Parathyroid adenoma (tissue), 2 donors: ENCODE results near the gene FAM3B.

ENCODE experiments used
- H2AFZ ChIP-seq: fragments of 300-600 bp; sonication (generic); one replicate; pipeline ENCODE4 v1.7.0; 2017; ENCODE audit warnings: antibody characterized with exemption, mild to moderate bottlenecking
- H3K27ac ChIP-seq: fragments of 300-600 bp; sonication (generic); one replicate; pipeline ENCODE4 v1.7.0; 2017
- H3K27me3 ChIP-seq: fragments of 300-600 bp; sonication (generic); one replicate; pipeline ENCODE4 v1.7.0; 2017; ENCODE audit warnings: low read length; ENCODE audit not compliant: control insufficient read depth, insufficient read depth
- H3K36me3 ChIP-seq: fragments of 300-600 bp; sonication (generic); one replicate; pipeline ENCODE4 v1.7.0; 2017; ENCODE audit warnings: low read length; ENCODE audit not compliant: control insufficient read depth, insufficient read depth
- H3K4me1 ChIP-seq: fragments of 300-600 bp; sonication (generic); one replicate; pipeline ENCODE4 v1.7.0; 2017; ENCODE audit warnings: control low read depth
- H3K4me2 ChIP-seq: fragments of 300-600 bp; sonication (generic); one replicate; pipeline ENCODE4 v1.7.0; 2017; ENCODE audit warnings: low read length
- H3K4me3 ChIP-seq: fragments of 300-600 bp; sonication (generic); one replicate; pipeline ENCODE4 v1.7.0; 2017; ENCODE audit warnings: low read depth, low read length
- H3K79me2 ChIP-seq: fragments of 300-600 bp; sonication (generic); one replicate; pipeline ENCODE4 v1.7.0; 2017; ENCODE audit warnings: control low read depth
- H3K9ac ChIP-seq: fragments of 300-600 bp; sonication (generic); one replicate; pipeline ENCODE4 v1.7.0; 2017; ENCODE audit warnings: mild to moderate bottlenecking
- H3K9me3 ChIP-seq: fragments of 300-600 bp; sonication (generic); one replicate; pipeline ENCODE4 v1.7.0; 2017; ENCODE audit warnings: low read length; ENCODE audit not compliant: control insufficient read depth
- TF ChIP-seq, protein P1 (sequence below): fragments of 300-600 bp; sonication (generic); IDR thresholded peaks from one replicate; pipeline ENCODE4 v1.7.0; 2017; ENCODE audit warnings: antibody characterized with exemption, mild to moderate bottlenecking
- donor health status: primary hyperparathyroidism.

The FAM3B gene

DNA sequence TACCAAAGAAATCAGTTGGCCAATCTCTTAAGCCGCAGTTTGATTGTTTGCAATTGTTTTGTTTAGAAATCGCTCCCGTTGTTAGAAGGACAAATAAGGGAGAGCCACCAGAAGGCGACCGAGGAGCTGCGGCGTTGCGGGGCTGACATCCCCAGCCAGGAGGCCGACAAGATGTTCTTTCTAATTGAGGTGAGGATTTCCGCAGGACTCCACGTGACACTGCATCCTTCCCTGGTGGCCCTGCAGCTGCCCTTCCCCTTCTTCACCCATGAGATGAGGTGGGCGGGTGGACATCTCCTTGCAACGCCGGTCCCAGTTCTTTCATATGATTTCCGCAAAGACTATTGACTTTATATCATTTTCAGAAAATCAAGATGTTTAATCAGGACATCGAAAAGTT, 82.2 kb downstream of the FAM3B start:
- Histone ChIP-seq H3K9ac (no peak overlapping the region), H3K4me2 (no peak overlapping the region), H3K27ac (no peak overlapping the region), H3K4me3 (no peak overlapping the region), H3K9me3 (no peaks in the 10 kb centered on the region), H3K36me3 (no peaks in the 10 kb centered on the region), H3K27me3 (no peaks in the 10 kb centered on the region), H3K79me2 (no peaks in the 10 kb centered on the region), H3K4me1 (no peaks in the 10 kb centered on the region), H2AFZ (no peak overlapping the region)
- TF ChIP-seq, protein P1, sequence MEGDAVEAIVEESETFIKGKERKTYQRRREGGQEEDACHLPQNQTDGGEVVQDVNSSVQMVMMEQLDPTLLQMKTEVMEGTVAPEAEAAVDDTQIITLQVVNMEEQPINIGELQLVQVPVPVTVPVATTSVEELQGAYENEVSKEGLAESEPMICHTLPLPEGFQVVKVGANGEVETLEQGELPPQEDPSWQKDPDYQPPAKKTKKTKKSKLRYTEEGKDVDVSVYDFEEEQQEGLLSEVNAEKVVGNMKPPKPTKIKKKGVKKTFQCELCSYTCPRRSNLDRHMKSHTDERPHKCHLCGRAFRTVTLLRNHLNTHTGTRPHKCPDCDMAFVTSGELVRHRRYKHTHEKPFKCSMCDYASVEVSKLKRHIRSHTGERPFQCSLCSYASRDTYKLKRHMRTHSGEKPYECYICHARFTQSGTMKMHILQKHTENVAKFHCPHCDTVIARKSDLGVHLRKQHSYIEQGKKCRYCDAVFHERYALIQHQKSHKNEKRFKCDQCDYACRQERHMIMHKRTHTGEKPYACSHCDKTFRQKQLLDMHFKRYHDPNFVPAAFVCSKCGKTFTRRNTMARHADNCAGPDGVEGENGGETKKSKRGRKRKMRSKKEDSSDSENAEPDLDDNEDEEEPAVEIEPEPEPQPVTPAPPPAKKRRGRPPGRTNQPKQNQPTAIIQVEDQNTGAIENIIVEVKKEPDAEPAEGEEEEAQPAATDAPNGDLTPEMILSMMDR = no peak

DNA sequence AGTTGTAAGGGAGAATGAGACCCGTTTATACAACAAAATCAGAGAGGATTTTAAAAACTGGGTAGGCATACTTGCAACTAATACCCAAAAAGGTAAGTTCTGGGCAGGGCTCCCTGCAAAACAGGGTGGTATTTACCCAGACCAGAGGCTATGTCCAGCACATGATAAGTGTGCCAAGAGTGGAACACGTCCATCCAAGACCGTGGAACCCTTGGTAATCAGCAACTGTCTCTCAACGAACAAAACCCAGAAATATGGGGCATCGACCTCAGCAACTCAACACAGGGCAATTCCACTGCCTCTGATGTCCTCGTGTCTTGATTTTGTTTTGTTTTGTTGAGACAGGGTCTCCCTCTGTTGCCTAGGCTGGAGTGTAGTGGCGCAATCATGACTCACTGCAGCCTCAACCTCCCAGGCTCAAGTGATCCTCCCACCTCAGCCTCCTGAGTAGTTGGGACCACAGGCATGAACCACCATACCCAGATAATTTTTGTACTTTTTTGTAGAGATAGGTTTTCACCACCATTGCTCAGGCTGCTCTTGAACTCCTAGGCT, 82.7 kb downstream of the FAM3B start:
- Histone ChIP-seq H3K9me3 (no peaks in the 10 kb centered on the region), H3K36me3 (no peaks in the 10 kb centered on the region), H2AFZ (no peak overlapping the region), H3K4me2 (no peak overlapping the region), H3K9ac (no peak overlapping the region), H3K4me1 (no peaks in the 10 kb centered on the region), H3K4me3 (no peak overlapping the region), H3K79me2 (no peaks in the 10 kb centered on the region), H3K27ac (no peak overlapping the region), H3K27me3 (no peaks in the 10 kb centered on the region)
- TF ChIP-seq, protein P1 = no peak

DNA sequence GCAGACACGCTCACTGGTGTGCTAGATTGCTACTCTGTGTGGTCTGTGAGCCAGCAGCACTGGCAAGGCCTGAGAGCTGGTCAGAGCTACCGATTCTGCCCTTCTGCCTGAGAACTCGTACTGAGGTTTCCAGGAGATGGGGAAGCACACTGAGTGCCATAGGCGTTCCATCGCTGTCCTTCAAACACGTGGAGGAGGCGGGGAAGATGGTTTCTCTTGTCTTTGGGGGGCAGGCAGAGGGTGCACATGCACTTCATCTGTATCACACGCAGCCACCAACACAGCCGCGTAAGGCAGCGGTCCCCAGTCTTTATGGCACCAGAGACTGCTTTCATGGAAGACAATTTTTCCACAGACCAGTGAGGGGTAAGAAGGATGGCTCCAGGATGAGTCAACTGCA, 85.6 kb downstream of the FAM3B start:
- Histone ChIP-seq H3K9ac (no peak overlapping the region), H3K4me2 (no peak overlapping the region), H3K36me3 (no peaks in the 10 kb centered on the region), H2AFZ (no peak overlapping the region), H3K4me3 (no peak overlapping the region), H3K27me3 (no peaks in the 10 kb centered on the region), H3K9me3 (no peaks in the 10 kb centered on the region), H3K27ac (no peak overlapping the region), H3K79me2 (no peaks in the 10 kb centered on the region), H3K4me1 (no peaks in the 10 kb centered on the region)
- TF ChIP-seq, protein P1 = no peak

DNA sequence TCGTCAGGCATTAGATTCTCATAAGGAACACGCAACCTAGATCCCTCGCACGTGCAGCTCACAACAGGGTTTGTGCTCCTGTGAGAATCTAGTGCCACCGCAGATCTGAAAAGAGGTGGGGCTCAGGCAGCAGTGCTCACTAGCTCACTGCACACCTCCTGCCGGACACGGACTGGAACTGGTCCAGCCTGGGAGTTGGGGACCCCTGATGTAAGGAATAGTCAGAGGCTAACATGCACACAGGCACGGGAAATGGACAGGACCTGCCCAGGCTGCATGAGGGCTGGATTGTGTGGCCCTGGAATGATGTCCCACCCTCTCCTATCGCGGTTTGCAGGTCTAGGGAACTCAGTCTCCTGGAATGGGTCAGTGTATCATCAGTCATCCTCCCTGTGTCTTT, 86.2 kb downstream of the FAM3B start:
- Histone ChIP-seq H3K27ac (no peak overlapping the region), H3K4me3 (no peak overlapping the region), H3K4me2 (no peak overlapping the region), H3K36me3 (no peaks in the 10 kb centered on the region), H3K9me3 (no peaks in the 10 kb centered on the region), H3K9ac (no peak overlapping the region), H3K79me2 (no peaks in the 10 kb centered on the region), H2AFZ (no peak overlapping the region), H3K4me1 (no peaks in the 10 kb centered on the region), H3K27me3 (no peaks in the 10 kb centered on the region)
- TF ChIP-seq, protein P1 = no peak

DNA sequence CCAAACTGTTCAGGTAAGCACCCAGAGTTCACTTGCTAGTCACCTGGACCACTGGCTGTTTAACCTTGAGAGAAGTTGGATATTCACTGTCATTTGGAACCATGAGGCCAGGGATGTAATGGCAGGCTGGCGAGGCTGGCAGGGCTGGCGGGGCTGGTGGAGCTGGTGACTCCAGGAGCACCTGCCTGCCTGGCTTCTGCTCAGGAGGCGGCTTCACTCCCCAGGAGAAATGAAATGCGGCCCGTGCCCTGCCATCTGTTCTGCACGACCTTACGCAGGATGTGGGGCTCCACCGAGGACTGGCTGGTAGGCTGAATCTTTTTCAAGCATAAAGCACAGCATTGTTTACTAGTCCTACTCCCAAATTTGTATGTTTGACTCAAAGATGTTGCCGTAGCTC, 86.7 kb downstream of the FAM3B start:
- H3K4me2 ChIP-seq = no peak overlapping the region
- no peaks in the 10 kb centered on the region for H3K36me3 ChIP-seq
- H3K9me3 ChIP-seq = no peaks in the 10 kb centered on the region
- no peak overlapping the region for H3K9ac ChIP-seq
- no peak overlapping the region for H2AFZ ChIP-seq
- H3K4me3 ChIP-seq = no peak overlapping the region
- H3K79me2 ChIP-seq = no peaks in the 10 kb centered on the region
- no peaks in the 10 kb centered on the region for H3K4me1 ChIP-seq
- H3K27me3 ChIP-seq = no peaks in the 10 kb centered on the region
- TF ChIP-seq, protein P1 = no peak
- no peak overlapping the region for H3K27ac ChIP-seq
